GM19193 (cell line): Measurements from ENCODE around the gene ATP2B2.

Experiments used
- POLR2A ChIP-seq: IDR thresholded peaks from 4 replicates; pipeline ENCODE4 v1.6.1; 2011; ENCODE audit not compliant: insufficient read depth, insufficient read length; ENCODE audit errors: extremely low read depth

ATP2B2 gene

DNA sequence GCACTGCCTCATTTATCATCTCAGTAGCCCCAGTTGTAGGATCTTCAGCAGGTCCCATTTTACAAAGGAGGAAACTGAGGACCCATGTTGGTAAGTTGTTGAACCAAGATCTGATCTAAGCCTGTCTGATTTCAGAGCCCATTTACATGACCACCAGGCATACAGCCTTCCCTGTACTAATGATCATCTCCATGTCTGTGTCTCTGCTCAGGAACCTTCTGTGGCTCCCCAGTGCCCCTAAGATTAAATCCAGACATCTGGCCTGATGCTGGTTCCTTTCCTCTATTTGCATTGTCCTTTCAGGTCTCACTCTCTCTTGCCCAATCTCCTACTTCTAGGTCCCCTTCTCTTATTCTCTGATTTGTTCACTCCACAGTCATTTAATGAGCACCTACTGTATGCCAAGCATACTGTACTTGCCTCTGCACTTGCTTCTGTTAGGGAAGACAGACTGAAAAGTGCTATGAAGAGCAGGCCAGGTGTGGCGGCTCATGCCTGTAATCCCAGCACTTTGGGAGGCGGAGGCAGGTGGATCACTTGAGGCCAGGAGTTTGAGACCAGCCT lies 32.4 kb downstream of the ATP2B2 start:
- no peak for TF ChIP-seq POLR2A

DNA sequence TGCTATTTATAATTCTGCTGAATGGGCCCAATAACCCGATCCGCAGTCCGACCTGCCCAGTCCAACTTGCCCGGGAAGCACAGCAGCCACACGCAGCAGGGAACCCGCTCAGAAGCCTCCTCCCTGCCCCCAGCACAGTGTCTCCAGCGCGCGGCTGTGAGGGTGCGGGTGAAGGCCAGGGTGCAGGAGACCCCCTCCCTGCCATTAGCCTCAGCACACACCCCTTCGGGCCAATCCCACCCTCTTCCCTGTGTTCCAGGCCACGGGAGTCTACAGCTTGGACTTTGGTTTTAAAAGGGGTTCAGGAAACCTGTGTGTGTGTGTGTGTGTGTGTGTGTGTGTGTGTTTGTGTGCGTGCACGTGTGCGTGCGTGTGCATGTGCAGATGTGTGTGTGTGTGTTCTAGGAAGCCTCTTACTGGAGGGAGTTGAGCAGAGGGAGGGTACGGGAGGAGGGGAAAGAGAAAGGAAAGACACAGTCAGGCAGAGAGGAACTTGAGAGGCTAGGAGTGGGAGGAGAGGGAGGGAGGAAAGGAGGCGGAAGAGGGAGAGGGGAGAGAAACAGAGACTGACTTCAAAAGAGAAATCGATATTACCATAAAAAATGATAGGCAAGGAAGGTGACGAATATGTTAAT lies 34.2 kb downstream of the ATP2B2 start:
- TF ChIP-seq POLR2A, result no peak

GRCh38 chr3:10470120-10471053 lies 35.0 kb downstream of the ATP2B2 start:
- TF ChIP-seq POLR2A, result no peak

DNA sequence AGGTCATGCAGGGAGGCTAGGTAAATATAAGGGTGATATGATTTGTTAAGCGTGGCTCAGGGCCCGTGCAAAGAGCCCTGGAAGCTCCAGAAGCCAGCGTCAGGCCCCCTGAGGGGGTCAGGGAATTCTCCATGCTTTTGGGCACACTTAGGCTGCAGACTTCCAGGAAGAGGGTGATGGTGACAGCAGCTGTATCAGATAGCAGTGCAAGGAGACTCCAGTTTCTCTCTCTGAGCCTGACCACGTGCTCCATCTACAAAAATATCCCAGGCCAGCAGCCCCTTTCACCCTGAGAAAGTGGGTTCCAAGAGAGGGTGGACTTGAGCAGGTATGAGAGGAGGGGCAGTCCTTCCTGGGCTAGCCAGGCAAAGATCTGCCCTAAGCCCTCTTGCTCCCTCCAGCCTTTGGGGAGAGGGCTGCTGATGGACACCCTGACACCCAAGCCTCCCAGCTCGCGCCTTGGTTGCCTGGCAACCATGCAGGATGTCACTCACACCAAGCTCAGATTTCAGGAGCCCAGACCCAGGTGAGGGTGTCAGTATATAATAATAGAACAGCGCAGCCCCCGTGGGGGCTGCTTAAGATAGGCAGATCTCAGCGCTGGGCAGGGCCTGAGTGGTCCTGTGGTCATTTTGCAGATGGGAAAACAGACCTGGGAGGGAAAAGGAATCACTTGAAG lies 35.8 kb downstream of the ATP2B2 start:
- no peak for TF ChIP-seq POLR2A

GRCh38 chr3:10468613-10469354 lies 36.6 kb downstream of the ATP2B2 start:
- TF ChIP-seq POLR2A, result no peak

DNA sequence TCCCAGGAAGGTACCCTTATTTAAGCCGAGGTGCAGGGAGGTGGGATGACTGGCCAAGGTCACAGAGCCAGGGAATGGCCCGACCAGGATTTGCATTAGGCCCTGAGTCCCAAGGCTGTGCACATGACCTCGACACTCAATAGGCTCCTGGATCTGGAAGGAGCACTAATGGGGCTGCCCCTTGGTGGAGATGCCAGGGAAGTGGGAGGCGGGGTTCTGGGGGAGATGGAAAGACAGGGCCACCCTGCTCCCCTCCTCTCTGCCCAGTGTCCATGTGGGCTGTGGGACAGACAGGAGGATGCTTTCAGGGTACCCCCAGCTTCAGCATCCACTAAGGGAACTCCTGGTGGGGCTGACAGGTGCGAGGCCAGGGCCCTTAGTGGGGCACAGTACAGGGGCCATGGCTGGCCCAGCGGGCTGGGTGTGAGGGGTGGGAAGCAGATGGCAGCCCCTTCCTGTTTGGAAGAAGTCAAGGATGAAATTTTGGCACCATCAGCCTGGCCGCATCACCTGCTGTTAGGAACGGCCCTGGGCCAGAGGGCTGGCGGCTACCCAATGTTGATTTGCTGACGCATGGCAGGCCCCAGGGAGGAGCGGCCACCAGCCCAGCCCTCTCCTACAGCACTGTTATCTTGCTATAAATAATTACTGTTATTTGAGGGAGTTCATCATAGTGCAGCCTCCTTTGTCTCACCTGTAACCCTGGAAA lies 37.3 kb downstream of the ATP2B2 start:
- no peak for TF ChIP-seq POLR2A

DNA sequence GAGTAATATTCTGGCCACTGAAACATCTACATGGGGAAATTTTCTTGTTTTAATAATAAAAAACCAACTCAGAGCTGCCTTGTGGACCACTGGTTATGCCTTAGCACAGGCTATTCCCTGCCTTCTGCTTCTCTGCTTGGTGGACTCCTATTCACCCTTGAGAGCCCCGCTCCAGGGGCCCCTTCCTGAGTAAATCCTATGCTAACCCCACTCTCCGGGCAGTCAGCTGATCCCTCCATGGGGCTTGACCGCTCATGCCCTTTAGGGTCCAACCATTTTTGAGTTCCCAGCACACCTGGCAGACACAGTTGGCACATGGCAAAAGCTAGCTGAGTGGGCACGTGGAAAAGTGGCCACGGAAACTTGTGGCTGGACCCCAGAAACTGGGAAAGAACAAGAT lies 38.2 kb downstream of the ATP2B2 start:
- TF ChIP-seq POLR2A, result no peak

GRCh38 chr3:10466186-10466585 lies 39.2 kb downstream of the ATP2B2 start:
- no peak for TF ChIP-seq POLR2A

DNA sequence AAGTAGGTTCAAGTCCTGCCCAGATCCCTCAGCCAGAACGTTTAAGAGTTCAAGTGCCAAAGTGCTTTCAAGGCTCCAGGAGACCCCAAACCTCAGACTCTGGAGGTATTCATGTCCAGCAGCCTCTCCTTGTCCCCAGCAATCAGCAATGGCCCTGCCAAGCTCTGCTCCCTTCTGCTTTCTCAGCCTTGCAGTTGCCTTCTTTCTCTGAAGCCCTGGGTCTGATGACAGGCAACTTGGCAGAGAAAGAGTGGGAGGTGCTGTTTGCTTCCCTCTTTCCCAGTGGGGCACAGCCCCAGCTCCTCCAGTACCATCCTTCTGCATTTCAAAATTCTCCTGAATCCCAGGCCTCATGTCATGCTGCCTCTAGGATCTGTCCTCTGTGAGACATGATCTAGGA lies 40.2 kb downstream of the ATP2B2 start:
- TF ChIP-seq POLR2A, result no peak

GRCh38 chr3:10463533-10464434 lies 41.6 kb downstream of the ATP2B2 start:
- TF ChIP-seq POLR2A, result no peak

GRCh38 chr3:10462641-10463532 lies 42.5 kb downstream of the ATP2B2 start:
- TF ChIP-seq POLR2A, result no peak

- TF ChIP-seq POLR2A, result no peak
These were observed 44.3 kb downstream of the ATP2B2 start for GRCh38 chr3:10460951-10461545.
